ENCODE results near the gene RIC8A. TPM values are rescaled to one million over a fixed set of nuclear protein-coding genes. Genes with fewer than 3 reads are reported as not detected.
"Not testable (repeated sequence)": the region's sequence is repeated elsewhere in the genome, so short reads cannot be mapped to it uniquely, and the experiment has no call there.

The RIC8A gene
- polyA plus RNA-seq, 1 donor = 64.2 TPM

- Histone ChIP-seq H3K27ac (ENCODE audit: low read length) (no peak overlapping the region), H3K4me1 (ENCODE audit: control insufficient read depth, insufficient read depth, low read length) (no peaks in the 10 kb centered on the region), H3K27me3 (ENCODE audit: control insufficient read depth, insufficient read depth, low read length) (no peaks in the 10 kb centered on the region), H3K4me3 (ENCODE audit: low read length) (no peak overlapping the region), H3K9me3 (ENCODE audit: control insufficient read depth, low read depth, low read length) (no peaks in the 10 kb centered on the region), H3K36me3 (ENCODE audit: control insufficient read depth, insufficient read depth, low read length) (peaks cover 66% of the 10 kb centered on the region)
- no peak for DNase-seq
- WGBS (ENCODE audit: insufficient coverage, low lambda C conversion rate) = 67% methylated on average over 1 of the region's 29 CpGs
These were observed 11.5 kb downstream of the RIC8A start for GRCh38 chr11:218815-219593.

GRCh38 chr11:220641-221215 is 13.2 kb downstream of the RIC8A start:
- peaks cover 55% of the 10 kb centered on the region for H3K36me3 ChIP-seq (ENCODE audit: control insufficient read depth, insufficient read depth, low read length)
- H3K27ac ChIP-seq (ENCODE audit: low read length); H3K4me1 ChIP-seq (ENCODE audit: control insufficient read depth, insufficient read depth, low read length); H3K27me3 ChIP-seq (ENCODE audit: control insufficient read depth, insufficient read depth, low read length); H3K9me3 ChIP-seq (ENCODE audit: control insufficient read depth, low read depth, low read length); H3K4me3 ChIP-seq (ENCODE audit: low read length); DNase-seq: not testable (repeated sequence)
- no CpG with 5 or more reads among the region's 3 CpGs for WGBS (ENCODE audit: insufficient coverage, low lambda C conversion rate)

GRCh38 chr11:221539-221938 is 14.0 kb downstream of the RIC8A start:
- Histone ChIP-seq H3K27ac (ENCODE audit: low read length) (no peak overlapping the region), H3K9me3 (ENCODE audit: control insufficient read depth, low read depth, low read length) (no peaks in the 10 kb centered on the region), H3K4me1 (ENCODE audit: control insufficient read depth, insufficient read depth, low read length) (no peaks in the 10 kb centered on the region), H3K27me3 (ENCODE audit: control insufficient read depth, insufficient read depth, low read length) (no peaks in the 10 kb centered on the region), H3K4me3 (ENCODE audit: low read length) (no peak overlapping the region), H3K36me3 (ENCODE audit: control insufficient read depth, insufficient read depth, low read length) (peaks cover 47% of the 10 kb centered on the region)
- DNase-seq = no peak
- 100% methylated on average over 2 of the region's 7 CpGs for WGBS (ENCODE audit: insufficient coverage, low lambda C conversion rate)

- peaks cover 45% of the 10 kb centered on the region for H3K36me3 ChIP-seq (ENCODE audit: control insufficient read depth, insufficient read depth, low read length)
- H3K27ac ChIP-seq (ENCODE audit: low read length) = no peak overlapping the region
- no peaks in the 10 kb centered on the region for H3K4me1 ChIP-seq (ENCODE audit: control insufficient read depth, insufficient read depth, low read length)
- DNase-seq = no peak
- WGBS (ENCODE audit: insufficient coverage, low lambda C conversion rate) = no CpG with 5 or more reads among the region's 14 CpGs
- no peaks in the 10 kb centered on the region for H3K9me3 ChIP-seq (ENCODE audit: control insufficient read depth, low read depth, low read length)
- no peak overlapping the region for H3K4me3 ChIP-seq (ENCODE audit: low read length)
- H3K27me3 ChIP-seq (ENCODE audit: control insufficient read depth, insufficient read depth, low read length) = no peaks in the 10 kb centered on the region
These were observed 14.7 kb downstream of the RIC8A start for GRCh38 chr11:221998-222789.

DNA sequence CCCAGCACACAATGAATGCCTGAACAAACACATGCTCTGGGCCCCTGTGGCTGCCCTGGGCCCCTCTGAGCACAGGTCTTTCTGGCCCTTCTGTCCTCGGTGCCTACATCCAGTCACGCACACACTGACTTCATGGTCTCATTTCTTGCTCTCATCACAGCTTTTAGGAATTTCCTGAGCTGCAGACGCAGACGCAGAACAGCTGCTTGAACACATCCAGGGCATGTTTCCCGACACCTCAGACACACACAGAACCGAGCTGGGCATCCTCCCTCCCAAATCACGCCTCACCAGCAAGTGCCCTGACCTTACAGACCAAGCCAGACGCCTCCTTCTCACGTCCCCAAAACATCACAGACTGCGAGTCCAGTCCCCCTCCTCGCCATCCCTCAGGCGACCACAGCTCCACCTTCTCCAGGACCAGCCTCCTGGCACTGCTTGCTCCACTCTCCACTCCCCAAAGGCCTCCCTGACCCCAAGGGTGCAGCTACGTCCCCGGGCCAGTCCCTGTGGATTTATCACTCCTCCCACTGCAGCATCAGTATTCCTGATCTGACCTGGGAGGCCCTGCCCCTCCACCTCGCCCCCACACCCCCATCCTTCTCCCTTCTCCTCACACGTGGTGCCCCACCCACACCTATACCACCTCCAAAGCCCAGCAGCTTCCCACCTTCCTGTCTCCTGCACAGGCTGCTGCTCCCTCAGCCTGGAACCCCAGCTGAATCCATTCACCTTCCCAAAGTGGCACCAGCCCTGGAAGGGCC is 15.7 kb downstream of the RIC8A start:
- Histone ChIP-seq H3K27ac (ENCODE audit: low read length) (no peak overlapping the region), H3K36me3 (ENCODE audit: control insufficient read depth, insufficient read depth, low read length) (peaks cover 39% of the 10 kb centered on the region), H3K27me3 (ENCODE audit: control insufficient read depth, insufficient read depth, low read length) (no peaks in the 10 kb centered on the region), H3K4me1 (ENCODE audit: control insufficient read depth, insufficient read depth, low read length) (no peaks in the 10 kb centered on the region), H3K9me3 (ENCODE audit: control insufficient read depth, low read depth, low read length) (no peaks in the 10 kb centered on the region), H3K4me3 (ENCODE audit: low read length) (no peak overlapping the region)
- DNase-seq = no peak
- no CpG with 5 or more reads among the region's 16 CpGs for WGBS (ENCODE audit: insufficient coverage, low lambda C conversion rate)

DNA sequence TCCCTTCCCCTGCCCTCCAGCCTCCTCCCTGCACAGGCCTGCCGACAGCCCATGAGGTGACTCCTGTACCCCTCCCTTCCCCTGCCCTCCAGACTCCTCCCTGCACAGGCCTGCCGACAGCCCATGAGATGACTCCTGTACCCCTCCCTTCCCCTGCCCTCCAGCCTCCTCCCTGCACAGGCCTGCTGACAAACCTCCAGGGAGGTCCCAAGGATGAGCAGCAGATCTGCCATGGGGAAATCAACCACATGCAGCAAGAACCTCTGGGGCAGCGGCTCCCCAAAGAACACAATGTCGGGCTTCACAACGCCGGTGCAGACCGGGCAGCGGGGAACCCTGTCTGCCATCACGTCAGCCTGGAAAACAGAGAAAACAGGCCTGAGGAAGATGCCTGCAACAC is 16.4 kb downstream of the RIC8A start:
- H3K4me3 ChIP-seq (ENCODE audit: low read length) = no peak overlapping the region
- no peak for DNase-seq
- no peaks in the 10 kb centered on the region for H3K9me3 ChIP-seq (ENCODE audit: control insufficient read depth, low read depth, low read length)
- no CpG with 5 or more reads among the region's 9 CpGs for WGBS (ENCODE audit: insufficient coverage, low lambda C conversion rate)
- no peaks in the 10 kb centered on the region for H3K27me3 ChIP-seq (ENCODE audit: control insufficient read depth, insufficient read depth, low read length)
- H3K4me1 ChIP-seq (ENCODE audit: control insufficient read depth, insufficient read depth, low read length) = no peaks in the 10 kb centered on the region
- peaks cover 33% of the 10 kb centered on the region for H3K36me3 ChIP-seq (ENCODE audit: control insufficient read depth, insufficient read depth, low read length)
- no peak overlapping the region for H3K27ac ChIP-seq (ENCODE audit: low read length)

- Histone ChIP-seq H3K9me3 (ENCODE audit: control insufficient read depth, low read depth, low read length) (no peaks in the 10 kb centered on the region), H3K4me1 (ENCODE audit: control insufficient read depth, insufficient read depth, low read length) (no peaks in the 10 kb centered on the region), H3K36me3 (ENCODE audit: control insufficient read depth, insufficient read depth, low read length) (peaks cover 33% of the 10 kb centered on the region), H3K4me3 (ENCODE audit: low read length) (no peak overlapping the region), H3K27ac (ENCODE audit: low read length) (no peak overlapping the region), H3K27me3 (ENCODE audit: control insufficient read depth, insufficient read depth, low read length) (no peaks in the 10 kb centered on the region)
- WGBS (ENCODE audit: insufficient coverage, low lambda C conversion rate) = no CpG with 5 or more reads among the region's 7 CpGs
- DNase-seq = no peak
These were observed 16.9 kb downstream of the RIC8A start for GRCh38 chr11:224424-224823.

DNA sequence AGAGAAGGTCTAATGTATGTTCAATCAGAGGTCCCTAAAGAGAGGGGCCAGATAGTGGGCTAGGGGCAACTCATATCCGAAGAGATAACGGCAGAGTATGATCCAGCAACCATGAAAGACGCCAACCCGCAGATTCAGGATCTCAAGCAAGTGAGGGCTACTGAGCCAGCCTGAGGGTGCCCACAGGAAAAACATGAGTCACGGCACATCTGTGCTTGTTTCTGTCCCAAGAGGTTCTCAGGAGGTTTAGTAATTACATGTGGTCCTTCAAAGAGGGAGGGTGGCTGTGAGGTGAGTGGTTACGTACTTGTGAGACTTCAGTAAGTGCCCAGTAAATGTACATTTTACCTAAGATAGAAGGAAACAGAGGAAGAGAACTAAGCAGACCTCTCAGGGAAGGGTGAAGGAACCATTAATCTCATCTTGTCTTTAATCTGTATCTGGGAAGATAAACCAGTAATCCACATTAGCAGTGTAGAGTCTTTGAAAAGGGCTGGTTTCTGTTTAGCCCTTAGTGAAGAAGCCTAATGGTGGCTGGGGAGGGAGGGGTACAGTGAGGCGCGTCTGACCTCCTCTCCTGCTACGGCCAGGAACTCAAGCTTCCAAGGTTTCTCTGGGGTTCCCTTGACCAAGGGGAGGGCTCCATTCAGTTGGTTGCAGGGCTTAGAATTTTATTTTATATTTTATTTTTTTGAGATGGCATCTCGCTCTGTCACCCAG is 18.4 kb downstream of the RIC8A start:
- no peak for DNase-seq
- Histone ChIP-seq H3K36me3 (ENCODE audit: control insufficient read depth, insufficient read depth, low read length) (peaks cover 43% of the 10 kb centered on the region), H3K4me3 (ENCODE audit: low read length) (no peak overlapping the region), H3K27ac (ENCODE audit: low read length) (no peak overlapping the region), H3K4me1 (ENCODE audit: control insufficient read depth, insufficient read depth, low read length) (no peaks in the 10 kb centered on the region), H3K9me3 (ENCODE audit: control insufficient read depth, low read depth, low read length) (no peaks in the 10 kb centered on the region), H3K27me3 (ENCODE audit: control insufficient read depth, insufficient read depth, low read length) (no peaks in the 10 kb centered on the region)
- WGBS (ENCODE audit: insufficient coverage, low lambda C conversion rate) = no CpG with 5 or more reads among the region's 10 CpGs

DNA sequence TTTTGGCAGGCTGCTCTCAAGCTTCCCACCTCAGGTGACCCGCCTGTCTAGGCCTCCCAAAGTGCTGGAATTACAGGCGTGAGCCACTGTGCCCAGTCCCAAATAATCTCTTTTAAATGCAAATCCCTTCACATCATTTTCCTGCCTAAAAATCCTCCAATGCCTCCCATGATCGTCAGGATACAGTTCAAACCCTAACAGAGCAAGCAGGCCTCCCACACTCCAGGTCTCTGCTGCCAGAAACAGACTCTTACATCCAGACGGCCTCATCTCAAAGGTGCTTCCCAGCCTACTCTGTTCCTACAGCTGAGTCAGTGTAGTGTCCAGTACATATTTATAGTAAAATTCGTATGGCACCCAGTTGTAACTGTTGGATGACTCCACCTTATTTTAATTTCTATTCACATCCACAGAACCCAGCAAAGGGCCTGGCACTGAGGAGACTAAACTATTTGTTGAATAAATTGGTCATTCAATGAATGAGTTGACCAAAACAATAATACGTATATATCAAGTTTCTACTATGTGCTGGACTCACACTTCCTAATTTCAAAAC is 20.4 kb downstream of the RIC8A start:
- H3K9me3 ChIP-seq (ENCODE audit: control insufficient read depth, low read depth, low read length) = no peaks in the 10 kb centered on the region
- H3K27ac ChIP-seq (ENCODE audit: low read length) = no peak overlapping the region
- H3K4me1 ChIP-seq (ENCODE audit: control insufficient read depth, insufficient read depth, low read length) = no peaks in the 10 kb centered on the region
- no peak for DNase-seq
- H3K27me3 ChIP-seq (ENCODE audit: control insufficient read depth, insufficient read depth, low read length) = no peaks in the 10 kb centered on the region
- WGBS (ENCODE audit: insufficient coverage, low lambda C conversion rate) = 100% methylated on average over 1 of the region's 6 CpGs
- H3K36me3 ChIP-seq (ENCODE audit: control insufficient read depth, insufficient read depth, low read length) = peaks cover 39% of the 10 kb centered on the region
- H3K4me3 ChIP-seq (ENCODE audit: low read length) = no peak overlapping the region

All from large intestine (tissue), 3 donors.